Neutrophil (primary cell): ENCODE measurements around the gene RENBP.

Source experiments
- H3K27ac ChIP-seq: fragments of 200-600 bp; sonication (generic); 2 replicates; pipeline ENCODE4 v1.5.1; 2016; ENCODE audit warnings: mild to moderate bottlenecking, moderate library complexity
- H3K27me3 ChIP-seq: fragments of 200-600 bp; sonication (generic); 2 replicates; pipeline ENCODE4 v1.6.0; 2016; ENCODE audit warnings: mild to moderate bottlenecking
- H3K36me3 ChIP-seq: fragments of 200-600 bp; sonication (generic); 2 replicates; pipeline ENCODE4 v1.5.1; 2017
- H3K4me1 ChIP-seq, 2 experiments: fragments of 200-600 bp in 1 of 2; sonication (generic) in 1 of 2; 1 replicate in 1 of 2; 2 replicates in 1 of 2; pipeline versions ENCODE4 v1.5.1 to v1.6.1; 2013 to 2016; ENCODE audit warnings: low read depth in 1 of 2, low read length in 1 of 2, mild to moderate bottlenecking in 1 of 2, moderate library complexity in 1 of 2; ENCODE audit not compliant: control insufficient read depth in 1 of 2, insufficient read depth in 1 of 2
- H3K4me3 ChIP-seq, 2 experiments: fragments of 200-600 bp in 1 of 2; sonication (generic) in 1 of 2; 1 replicate in 1 of 2; 2 replicates in 1 of 2; pipeline ENCODE4 v1.5.1; 2013 to 2016; ENCODE audit warnings: low read depth in 1 of 2, low read length in 1 of 2, mild to moderate bottlenecking in 1 of 2, moderate library complexity in 1 of 2
- H3K9me3 ChIP-seq: fragments of 200-600 bp; sonication (generic); 2 replicates; pipeline ENCODE4 v1.5.1; 2016
- CTCF ChIP-seq: fragments of 200-600 bp; sonication (generic); IDR thresholded peaks from 2 replicates; pipeline ENCODE4 v1.5.1; 2016; ENCODE audit warnings: antibody characterized with exemption

Gene RENBP

GRCh38 chrX:153937056-153937455 lies 7.4 kb downstream of the RENBP start:
- H3K9me3 ChIP-seq, result no peaks in the 10 kb centered on the region
- TF ChIP-seq CTCF, result no peak
- H3K4me3 ChIP-seq, result no peak overlapping the region
- H3K36me3 ChIP-seq, result peaks cover 19% of the 10 kb centered on the region
- H3K27ac ChIP-seq, result no peak overlapping the region
- no peaks in the 10 kb centered on the region for H3K27me3 ChIP-seq
- peaks cover 20 to 22% of the 10 kb centered on the region in 2 experiments for H3K4me1 ChIP-seq

GRCh38 chrX:153935326-153935851 lies 9.1 kb downstream of the RENBP start:
- Histone ChIP-seq H3K4me1 (peaks cover 10 to 14% of the 10 kb centered on the region in 2 experiments), H3K36me3 (peaks cover 28% of the 10 kb centered on the region), H3K9me3 (no peaks in the 10 kb centered on the region), H3K27me3 (no peaks in the 10 kb centered on the region), H3K4me3 (peak overlapping the region; percentile 38 to 60), H3K27ac (peak overlapping the region; percentile 78)
- no peak for TF ChIP-seq CTCF

- TF ChIP-seq CTCF, result peak; percentile 15
- H3K36me3 ChIP-seq, result peaks cover 27% of the 10 kb centered on the region
- peak within 1 kb of the TSS; percentile 78 for H3K27ac ChIP-seq
- H3K4me3 ChIP-seq, result peak within 1 kb of the TSS; percentile 61 to 69
- no peaks in the 10 kb centered on the region for H3K9me3 ChIP-seq
- peaks cover 10 to 16% of the 10 kb centered on the region in 2 experiments for H3K4me1 ChIP-seq
- H3K27me3 ChIP-seq, result no peaks in the 10 kb centered on the region
Measured at GRCh38 chrX:153934762-153935325, 9.6 kb downstream of the RENBP start, which contains the start of gene NAA10. Gene NAA10, minus strand, starts transcription at chrX:153935037. Its CDS starts 133 bp downstream, at chrX:153934904.

- Histone ChIP-seq H3K36me3 (peaks cover 22% of the 10 kb centered on the region), H3K4me3 (peak overlapping the region; percentile 61 to 69), H3K9me3 (no peaks in the 10 kb centered on the region), H3K4me1 (peaks cover 15 to 22% of the 10 kb centered on the region in 2 experiments), H3K27me3 (no peaks in the 10 kb centered on the region), H3K27ac (peak overlapping the region; percentile 78)
- TF ChIP-seq CTCF, result no peak
Measured at GRCh38 chrX:153934148-153934761, 10.2 kb downstream of the RENBP start.

GRCh38 chrX:153933748-153934147 lies 10.7 kb downstream of the RENBP start:
- Histone ChIP-seq H3K36me3 (peaks cover 18% of the 10 kb centered on the region), H3K4me3 (peak overlapping the region; percentile 61 to 69), H3K9me3 (no peaks in the 10 kb centered on the region), H3K4me1 (peaks cover 20 to 27% of the 10 kb centered on the region in 2 experiments), H3K27me3 (no peaks in the 10 kb centered on the region), H3K27ac (peak overlapping the region; percentile 78)
- no peak for TF ChIP-seq CTCF
